HL-60 (cell line): ENCODE results near the gene KRT16.

Experiments used
- DNase-seq, 2 experiments: peaks; one replicate each; pipeline ENCODE4 v3.0.0-alpha.2; 2010 to 2020; ENCODE audit warnings: low read depth in 1 of 2, low spot score in 1 of 2
- H3K27ac ChIP-seq: fragments of 250-450 bp; sonication (Bioruptor Pico); replicated peaks from 2 replicates; pipeline ENCODE4 v1.5.1; 2020; ENCODE audit warnings: mild to moderate bottlenecking, moderate library complexity
- H3K27me3 ChIP-seq: fragments of 250-450 bp; sonication (Bioruptor Pico); 2 replicates; pipeline ENCODE4 v1.5.1; 2021; ENCODE audit warnings: mild to moderate bottlenecking, moderate library complexity; ENCODE audit not compliant: insufficient read depth, poor library complexity, severe bottlenecking
- H3K4me3 ChIP-seq: replicated peaks from 2 replicates; pipeline ENCODE4 v1.5.1; 2011; ENCODE audit warnings: mild to moderate bottlenecking, control low read depth, low read length; ENCODE audit not compliant: insufficient read depth
- CTCF ChIP-seq: IDR thresholded peaks from one replicate; pipeline ENCODE4 v1.5.1; 2011; ENCODE audit warnings: low read length, control low read depth, inconsistent platforms; ENCODE audit not compliant: insufficient read depth
- GABPA ChIP-seq: IDR thresholded peaks from 2 replicates; pipeline ENCODE4 v1.6.1; 2012; ENCODE audit warnings: low read depth
- POLR2AphosphoS5 ChIP-seq: IDR thresholded peaks from 2 replicates; pipeline ENCODE4 v1.6.1; 2012; ENCODE audit warnings: low read depth
- REST ChIP-seq: IDR thresholded peaks from 2 replicates; pipeline ENCODE4 v1.6.1; 2012; ENCODE audit warnings: low read depth; ENCODE audit not compliant: insufficient replicate concordance
- SPI1 ChIP-seq: IDR thresholded peaks from 2 replicates; pipeline ENCODE4 v1.6.1; 2012; ENCODE audit warnings: low read depth, mild to moderate bottlenecking, borderline replicate concordance

KRT16 gene

GRCh38 chr17:41581366-41582060 is 31.1 kb downstream of the KRT16 start:
- TF ChIP-seq POLR2AphosphoS5 = no peak
- TF ChIP-seq SPI1 = no peak
- no peak for TF ChIP-seq CTCF
- no peak for TF ChIP-seq GABPA
- TF ChIP-seq REST = no peak
- H3K27me3 ChIP-seq = no peaks in the 10 kb centered on the region
- H3K4me3 ChIP-seq = no peak overlapping the region
- no peak for DNase-seq
- H3K27ac ChIP-seq = no peak overlapping the region

- no peak for DNase-seq
- no peak overlapping the region for H3K27ac ChIP-seq
- no peaks in the 10 kb centered on the region for H3K27me3 ChIP-seq
- no peak for TF ChIP-seq POLR2AphosphoS5
- H3K4me3 ChIP-seq = no peak overlapping the region
Measured at GRCh38 chr17:41580687-41581365, 31.7 kb downstream of the KRT16 start.

- TF ChIP-seq GABPA = no peak
- TF ChIP-seq SPI1 = no peak
- no peak for TF ChIP-seq CTCF
- TF ChIP-seq REST = no peak
- no peak for TF ChIP-seq POLR2AphosphoS5
- Histone ChIP-seq H3K4me3 (no peak overlapping the region), H3K27ac (no peak overlapping the region), H3K27me3 (no peaks in the 10 kb centered on the region)
- DNase-seq = no peak
Measured at GRCh38 chr17:41580244-41580575, 32.4 kb downstream of the KRT16 start.

- Histone ChIP-seq H3K27me3 (no peaks in the 10 kb centered on the region), H3K4me3 (no peak overlapping the region), H3K27ac (no peak overlapping the region)
- TF ChIP-seq CTCF (peak; percentile 74), GABPA (no peak)
- DNase-seq = peak; percentile 7 to 74
Measured at GRCh38 chr17:41579484-41580243, 32.9 kb downstream of the KRT16 start.
